Esophagus muscularis mucosa (tissue), 3 donors: ENCODE measurements around the gene TMPRSS9.

ENCODE experiments used
- CTCF ChIP-seq, 3 experiments: fragments of 200-600 bp in 2 of 3; fragments of 450-650 bp in 1 of 3; sonication (generic) in 2 of 3; IDR thresholded peaks; one replicate each; pipeline ENCODE4 v1.5.1; 2017 to 2019; ENCODE audit warnings: antibody characterized with exemption in 3 of 3, mild to moderate bottlenecking in 2 of 3, moderate library complexity in 1 of 3
- EP300 ChIP-seq: sonication (generic); formaldehyde crosslinking; IDR thresholded peaks from one replicate; pipeline ENCODE4 v1.6.1; 2017; ENCODE audit warnings: antibody characterized with exemption

- TF ChIP-seq CTCF (IDR thresholded peaks at IDR 0.05) (no peak), EP300 (no peak)
Observed at GRCh38 chr19:2321565-2322283, 38.3 kb upstream of the TMPRSS9 start.
